HCT116 (cell line): ENCODE measurements around the gene TFB2M. TPM values are rescaled to one million over a fixed set of nuclear protein-coding genes. Genes with fewer than 3 reads are reported as not detected.

Source experiments
- ATAC-seq: fragments of 200-7000 bp; cut with Tn5 transposase; 2 replicates; pipeline ENCODE4 v1.9.1; 2020; ENCODE audit warnings: mild to moderate bottlenecking, moderate library complexity
- BruUV-seq: library from RNA; stranded (reverse); fragments of 400-500 nt; replicated peaks from 2 replicates; lab custom pipeline; 2021; lab: Mats Ljungman, UMichigan
- CTCF ChIA-PET: fragments of 300-600 bp; sonication (Branson Sonifier 250); formaldehyde crosslinking; loops from one replicate; lab custom pipeline; 2021; ENCODE audit warnings: antibody characterized with exemption; lab: Charles Lee
- POLR2A ChIA-PET: fragments of 300-600, 350-600 bp; sonication (Branson Sonifier 250); formaldehyde crosslinking; loops from one replicate; lab custom pipeline; 2021; ENCODE audit warnings: antibody characterized with exemption; lab: Charles Lee
- RAD21 ChIA-PET, 2 experiments: fragments of 300-600 bp; sonication (Branson Sonifier 250); formaldehyde crosslinking; loops; one replicate each; lab custom pipeline; 2023; ENCODE audit warnings: low total read pairs in 2 of 2; ENCODE audit not compliant: uncharacterized antibody in 2 of 2, unreplicated experiment in 2 of 2, low non-redundant PET in 1 of 2; lab: Charles Lee
- DNase-seq: peaks from one replicate; pipeline ENCODE4 v3.0.0-alpha.2; 2010; ENCODE audit warnings: low read depth, low spot score
- H2AFZ ChIP-seq: fragments of 200-600 bp; shearing (Covaris generic), sonication (generic); 2 replicates; pipeline ENCODE4 v1.6.1; 2017; ENCODE audit warnings: low read depth, mixed run types, mixed read lengths, antibody characterized with exemption, low read length; ENCODE audit not compliant: poor library complexity, severe bottlenecking
- H3K27ac ChIP-seq: 2 replicates; pipeline ENCODE4 v1.5.1; 2012; ENCODE audit warnings: low read depth, low read length
- H3K27me3 ChIP-seq: fragments of 200-600 bp; sonication (generic); 2 replicates; pipeline ENCODE4 v1.6.1; 2016; ENCODE audit warnings: mixed run types, low read length, mixed read lengths; ENCODE audit not compliant: insufficient read depth
- H3K36me3 ChIP-seq, 2 experiments: fragments of 200-500 bp in 1 of 2; fragments of 200-600 bp in 1 of 2; sonication (Bioruptor generic) in 1 of 2; sonication (generic) in 1 of 2; 2 replicates each; pipeline versions ENCODE4 v1.5.1 to v1.6.1; 2014 to 2016; ENCODE audit warnings: low read length in 2 of 2, inconsistent platforms in 1 of 2, mixed read lengths in 1 of 2, mixed run types in 1 of 2; ENCODE audit not compliant: insufficient read depth in 2 of 2, control insufficient read depth in 1 of 2
- H3K4me1 ChIP-seq, 2 experiments: fragments of 200-600 bp in 1 of 2; sonication (generic) in 1 of 2; 2 replicates each; pipeline versions ENCODE4 v1.5.1 to v1.6.1; 2012 to 2017; ENCODE audit warnings: low read length in 2 of 2, inconsistent platforms in 1 of 2, mild to moderate bottlenecking in 1 of 2, mixed read lengths in 1 of 2, mixed run types in 1 of 2, moderate library complexity in 1 of 2; ENCODE audit not compliant: insufficient read depth in 2 of 2, control insufficient read depth in 1 of 2
- H3K4me2 ChIP-seq: fragments of 200-600 bp; sonication (generic); 2 replicates; pipeline ENCODE4 v1.6.1; 2017; ENCODE audit warnings: mixed run types, low read length, mixed read lengths
- H3K4me3 ChIP-seq, 2 experiments: fragments of 200-600 bp in 1 of 2; sonication (generic) in 1 of 2; replicated peaks in 1 of 2; 2 replicates each; pipeline ENCODE4 v1.5.1; 2011 to 2016; ENCODE audit warnings: low read length in 2 of 2, control low read depth in 1 of 2, low read depth in 1 of 2, mild to moderate bottlenecking in 1 of 2, mixed read lengths in 1 of 2, mixed run types in 1 of 2
- H3K79me2 ChIP-seq: fragments of 200-600 bp; sonication (generic); 2 replicates; pipeline ENCODE4 v1.6.1; 2017; ENCODE audit warnings: mild to moderate bottlenecking, mixed run types, low read length, moderate library complexity, mixed read lengths; ENCODE audit not compliant: insufficient read depth
- H3K9ac ChIP-seq: fragments of 200-600 bp; sonication (generic); 2 replicates; pipeline ENCODE4 v1.6.1; 2016; ENCODE audit warnings: low read length, mixed read lengths
- H3K9me2 ChIP-seq: fragments of 200-600 bp; sonication (generic), shearing (Covaris generic); 2 replicates; pipeline ENCODE4 v1.6.1; 2017; ENCODE audit warnings: mixed run types, mild to moderate bottlenecking, moderate library complexity; ENCODE audit not compliant: insufficient read depth
- H3K9me3 ChIP-seq, 2 experiments: fragments of 200-500 bp in 1 of 2; fragments of 200-600 bp in 1 of 2; sonication (Bioruptor generic) in 1 of 2; sonication (generic) in 1 of 2; 2 replicates each; pipeline ENCODE4 v1.6.1; 2014 to 2017; ENCODE audit warnings: low read length in 2 of 2, mixed read lengths in 2 of 2, inconsistent platforms in 1 of 2, low read depth in 1 of 2, mild to moderate bottlenecking in 1 of 2, mixed run types in 1 of 2, moderate library complexity in 1 of 2; ENCODE audit not compliant: control insufficient read depth in 1 of 2, insufficient read depth in 1 of 2
- H4K20me1 ChIP-seq: fragments of 200-600 bp; sonication (generic), shearing (Covaris generic); 2 replicates; pipeline ENCODE4 v1.6.1; 2017; ENCODE audit warnings: mixed run types, mild to moderate bottlenecking, moderate library complexity; ENCODE audit not compliant: insufficient read depth
- CEBPB ChIP-seq: IDR thresholded peaks from 2 replicates; pipeline ENCODE4 v1.6.1; 2012; ENCODE audit warnings: low read depth
- EZH2 ChIP-seq: fragments of 200-600 bp; sonication (generic); IDR thresholded peaks from 2 replicates; pipeline ENCODE4 v1.6.1; 2017; ENCODE audit warnings: antibody characterized with exemption, mixed run types
- EZH2phosphoT487 ChIP-seq: fragments of 200-600 bp; IDR thresholded peaks from 2 replicates; pipeline ENCODE4 v1.6.1; 2018; ENCODE audit warnings: antibody characterized with exemption, borderline replicate concordance
- POLR2A ChIP-seq: IDR thresholded peaks from 2 replicates; pipeline ENCODE4 v1.7.0; 2011; ENCODE audit warnings: borderline replicate concordance; ENCODE audit not compliant: insufficient read depth, insufficient read length; ENCODE audit errors: extremely low read depth
- POLR2AphosphoS5 ChIP-seq: IDR thresholded peaks from 2 replicates; pipeline ENCODE4 v1.6.1; 2011; ENCODE audit warnings: mild to moderate bottlenecking, low read depth, low read length, moderate library complexity
- RAD21 ChIP-seq: IDR thresholded peaks from 2 replicates; pipeline ENCODE4 v1.6.1; 2012; ENCODE audit warnings: low read depth, mild to moderate bottlenecking
- SRF ChIP-seq: IDR thresholded peaks from 2 replicates; pipeline ENCODE4 v1.6.1; 2012; ENCODE audit warnings: low read depth
- YY1 ChIP-seq: IDR thresholded peaks from 2 replicates; pipeline ENCODE4 v1.6.1; 2011; ENCODE audit warnings: low read length, low read depth, moderate library complexity, mild to moderate bottlenecking; ENCODE audit not compliant: insufficient replicate concordance; ENCODE audit errors: extremely low read depth
- ZFX ChIP-seq: fragments of 450-650 bp; IDR thresholded peaks from 2 replicates; pipeline ENCODE4 v1.6.1; 2017
- intact Hi-C: fragments of 100-400 bp; cut with micrococcal nuclease; formaldehyde crosslinking; loops from 2 replicates; pipeline ENCODE4 v1.10.0; 2022
- total RNA-seq: library from RNA; stranded (reverse); gene quantifications from one replicate; pipeline ENCODE4 v1.2.1, GENCODE V29; 2021; ENCODE audit not compliant: unreplicated experiment
- TF ChIP-seq, protein P1 (sequence below): IDR thresholded peaks from 2 replicates; pipeline ENCODE4 v1.6.1; 2012; ENCODE audit warnings: low read depth
- TF ChIP-seq, protein P2 (sequence below): IDR thresholded peaks from 2 replicates; pipeline ENCODE4 v1.6.1; 2012

Gene TFB2M
- total RNA-seq, 1 experiment from 2014 or later, result 24.4 TPM

DNA sequence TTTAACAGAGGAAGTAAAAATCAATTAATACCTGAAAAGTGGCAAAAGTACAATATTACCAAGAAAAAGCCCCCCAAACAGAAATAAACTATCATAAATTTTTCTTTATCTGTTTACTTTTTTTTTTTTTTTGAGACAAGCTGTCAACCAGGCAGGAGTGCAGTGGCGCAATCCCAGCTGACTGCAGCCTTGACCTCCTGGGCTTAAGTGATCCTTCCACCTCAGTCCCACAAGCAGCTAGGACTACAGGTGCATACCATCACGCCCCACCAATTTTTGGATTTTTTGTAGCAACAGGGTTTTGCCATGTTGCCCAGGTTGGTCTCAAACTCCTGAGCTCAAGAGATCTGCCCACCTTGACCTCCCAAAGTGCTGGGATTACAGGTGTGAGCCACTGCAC is 8.0 kb downstream of the TFB2M start:
- H3K27ac ChIP-seq, result no peak overlapping the region
- POLR2A ChIA-PET, result no interaction called here
- peaks cover 11 to 18% of the 10 kb centered on the region in 2 experiments for H3K36me3 ChIP-seq

More for the DNA sequence above, 8.0 kb downstream of the TFB2M start:
- intact Hi-C loops, result no loop called here
- H4K20me1 ChIP-seq, result no peaks in the 10 kb centered on the region
- TF ChIP-seq CEBPB (no peak), EZH2 (no peak), POLR2A (no peak), RAD21 (no peak), YY1 (no peak), ZFX (no peak), SRF (no peak), POLR2AphosphoS5 (no peak), EZH2phosphoT487 (no peak)
- TF ChIP-seq, protein P1, sequence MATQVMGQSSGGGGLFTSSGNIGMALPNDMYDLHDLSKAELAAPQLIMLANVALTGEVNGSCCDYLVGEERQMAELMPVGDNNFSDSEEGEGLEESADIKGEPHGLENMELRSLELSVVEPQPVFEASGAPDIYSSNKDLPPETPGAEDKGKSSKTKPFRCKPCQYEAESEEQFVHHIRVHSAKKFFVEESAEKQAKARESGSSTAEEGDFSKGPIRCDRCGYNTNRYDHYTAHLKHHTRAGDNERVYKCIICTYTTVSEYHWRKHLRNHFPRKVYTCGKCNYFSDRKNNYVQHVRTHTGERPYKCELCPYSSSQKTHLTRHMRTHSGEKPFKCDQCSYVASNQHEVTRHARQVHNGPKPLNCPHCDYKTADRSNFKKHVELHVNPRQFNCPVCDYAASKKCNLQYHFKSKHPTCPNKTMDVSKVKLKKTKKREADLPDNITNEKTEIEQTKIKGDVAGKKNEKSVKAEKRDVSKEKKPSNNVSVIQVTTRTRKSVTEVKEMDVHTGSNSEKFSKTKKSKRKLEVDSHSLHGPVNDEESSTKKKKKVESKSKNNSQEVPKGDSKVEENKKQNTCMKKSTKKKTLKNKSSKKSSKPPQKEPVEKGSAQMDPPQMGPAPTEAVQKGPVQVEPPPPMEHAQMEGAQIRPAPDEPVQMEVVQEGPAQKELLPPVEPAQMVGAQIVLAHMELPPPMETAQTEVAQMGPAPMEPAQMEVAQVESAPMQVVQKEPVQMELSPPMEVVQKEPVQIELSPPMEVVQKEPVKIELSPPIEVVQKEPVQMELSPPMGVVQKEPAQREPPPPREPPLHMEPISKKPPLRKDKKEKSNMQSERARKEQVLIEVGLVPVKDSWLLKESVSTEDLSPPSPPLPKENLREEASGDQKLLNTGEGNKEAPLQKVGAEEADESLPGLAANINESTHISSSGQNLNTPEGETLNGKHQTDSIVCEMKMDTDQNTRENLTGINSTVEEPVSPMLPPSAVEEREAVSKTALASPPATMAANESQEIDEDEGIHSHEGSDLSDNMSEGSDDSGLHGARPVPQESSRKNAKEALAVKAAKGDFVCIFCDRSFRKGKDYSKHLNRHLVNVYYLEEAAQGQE, result no peak
- TF ChIP-seq, protein P2, sequence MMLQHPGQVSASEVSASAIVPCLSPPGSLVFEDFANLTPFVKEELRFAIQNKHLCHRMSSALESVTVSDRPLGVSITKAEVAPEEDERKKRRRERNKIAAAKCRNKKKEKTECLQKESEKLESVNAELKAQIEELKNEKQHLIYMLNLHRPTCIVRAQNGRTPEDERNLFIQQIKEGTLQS, result no peak
- no peak overlapping the region for H3K4me2 ChIP-seq
- no peaks in the 10 kb centered on the region for H3K9me2 ChIP-seq
- DNase-seq, result no peak
- H3K79me2 ChIP-seq, result peaks cover 88% of the 10 kb centered on the region
- H2AFZ ChIP-seq, result no peak overlapping the region
- H3K4me3 ChIP-seq, result no peak overlapping the region
- no peak overlapping the region for H3K9ac ChIP-seq
- H3K4me1 ChIP-seq, result no peaks in the 10 kb centered on the region
- no peaks in the 10 kb centered on the region for H3K9me3 ChIP-seq
- ATAC-seq, result no peak
- CTCF ChIA-PET, result no interaction called here
- BruUV-seq, result no TSS peak
- H3K27me3 ChIP-seq, result no peaks in the 10 kb centered on the region
- RAD21 ChIA-PET, result no interaction called here
